ENCODE results near the gene KLF1.
"Not testable (repeated sequence)": the region's sequence is repeated elsewhere in the genome, so short reads cannot be mapped to it uniquely, and the experiment has no call there.

The KLF1 gene

DNA sequence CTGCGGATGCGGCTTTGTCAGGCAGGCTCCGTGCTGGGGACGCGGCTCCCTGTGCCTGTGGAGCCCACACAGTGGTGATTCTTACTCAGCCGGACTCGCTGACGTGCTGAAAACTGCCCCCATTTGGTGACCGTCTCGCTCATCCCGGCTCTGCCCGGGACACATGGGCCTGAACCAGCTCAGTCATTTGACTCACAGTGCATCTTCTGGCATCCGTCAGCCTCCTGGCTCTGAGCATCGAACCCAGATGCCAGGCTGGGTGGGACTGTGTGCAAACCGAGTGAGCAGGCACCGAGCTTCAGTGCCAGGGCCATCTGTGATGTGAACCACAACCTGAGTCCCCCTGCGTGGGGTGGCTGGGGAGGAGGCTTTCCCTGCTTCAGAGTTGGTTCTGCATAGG, 9.5 kb upstream of the KLF1 start:
- Histone ChIP-seq H3K36me3 (ENCODE audit: control insufficient read depth, insufficient read depth, low read length) (peaks cover 22% of the 10 kb centered on the region), H3K4me3 (replicated peaks; ENCODE audit: low read depth, low read length) (no peak overlapping the region), H3K27me3 (replicated peaks; ENCODE audit: control insufficient read depth, insufficient read depth, low read length) (no peaks in the 10 kb centered on the region)
- DNase-seq (ENCODE audit: extremely low read depth, insufficient read length), result no peak
- TF ChIP-seq, protein P1, sequence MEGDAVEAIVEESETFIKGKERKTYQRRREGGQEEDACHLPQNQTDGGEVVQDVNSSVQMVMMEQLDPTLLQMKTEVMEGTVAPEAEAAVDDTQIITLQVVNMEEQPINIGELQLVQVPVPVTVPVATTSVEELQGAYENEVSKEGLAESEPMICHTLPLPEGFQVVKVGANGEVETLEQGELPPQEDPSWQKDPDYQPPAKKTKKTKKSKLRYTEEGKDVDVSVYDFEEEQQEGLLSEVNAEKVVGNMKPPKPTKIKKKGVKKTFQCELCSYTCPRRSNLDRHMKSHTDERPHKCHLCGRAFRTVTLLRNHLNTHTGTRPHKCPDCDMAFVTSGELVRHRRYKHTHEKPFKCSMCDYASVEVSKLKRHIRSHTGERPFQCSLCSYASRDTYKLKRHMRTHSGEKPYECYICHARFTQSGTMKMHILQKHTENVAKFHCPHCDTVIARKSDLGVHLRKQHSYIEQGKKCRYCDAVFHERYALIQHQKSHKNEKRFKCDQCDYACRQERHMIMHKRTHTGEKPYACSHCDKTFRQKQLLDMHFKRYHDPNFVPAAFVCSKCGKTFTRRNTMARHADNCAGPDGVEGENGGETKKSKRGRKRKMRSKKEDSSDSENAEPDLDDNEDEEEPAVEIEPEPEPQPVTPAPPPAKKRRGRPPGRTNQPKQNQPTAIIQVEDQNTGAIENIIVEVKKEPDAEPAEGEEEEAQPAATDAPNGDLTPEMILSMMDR (IDR thresholded peaks at IDR 0.05; ENCODE audit: insufficient read depth, low read length, poor library complexity, severe bottlenecking), result no peak

DNA sequence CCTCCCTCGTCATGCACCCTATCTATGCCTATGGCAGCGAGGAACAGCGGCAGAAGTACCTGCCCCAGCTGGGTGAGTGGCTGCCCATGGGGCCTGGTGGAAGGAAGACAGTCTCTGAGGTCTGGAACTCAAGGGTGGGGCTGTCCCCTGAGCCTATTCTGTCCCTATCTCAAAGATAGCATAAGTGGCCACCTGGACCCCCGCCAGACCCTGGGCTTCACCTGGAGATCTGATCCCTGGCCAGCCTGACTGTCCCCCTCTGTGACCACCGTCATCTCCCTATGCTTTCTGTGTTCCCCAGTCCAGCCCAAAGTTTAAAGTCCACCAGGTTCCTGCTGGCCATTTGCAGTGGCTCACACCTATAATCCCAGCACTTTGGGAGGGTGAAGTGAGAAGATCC, 6.6 kb upstream of the KLF1 start:
- Histone ChIP-seq H3K4me3 (replicated peaks; ENCODE audit: low read depth, low read length) (no peak overlapping the region), H3K36me3 (ENCODE audit: control insufficient read depth, insufficient read depth, low read length) (peaks cover 22% of the 10 kb centered on the region), H3K27me3 (replicated peaks; ENCODE audit: control insufficient read depth, insufficient read depth, low read length) (no peaks in the 10 kb centered on the region)
- DNase-seq (ENCODE audit: extremely low read depth, insufficient read length), result no peak
- TF ChIP-seq, protein P1 (IDR thresholded peaks at IDR 0.05; ENCODE audit: insufficient read depth, low read length, poor library complexity, severe bottlenecking), result no peak

DNA sequence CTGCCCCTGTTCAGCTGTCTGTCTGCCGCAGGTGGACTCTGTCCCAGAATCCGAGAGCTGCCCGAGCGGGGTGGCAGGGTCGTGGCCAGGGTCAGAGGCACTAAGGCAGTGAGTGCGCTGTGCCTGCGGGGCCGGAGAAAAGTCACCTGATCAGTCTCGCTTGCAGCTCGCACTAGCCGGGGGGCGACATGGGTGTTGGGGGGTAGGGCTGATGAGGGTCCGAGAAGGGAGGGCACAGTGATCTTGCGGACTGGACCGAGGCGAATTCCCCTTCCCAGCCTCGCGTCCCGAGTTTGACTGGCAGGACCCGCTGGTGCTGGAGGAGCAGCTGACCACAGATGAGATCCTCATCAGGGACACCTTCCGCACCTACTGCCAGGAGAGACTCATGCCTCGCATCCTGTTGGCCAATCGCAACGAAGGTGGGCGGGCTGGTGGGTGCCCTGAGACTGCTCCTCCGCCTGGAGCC, 4.6 kb upstream of the KLF1 start:
- Histone ChIP-seq H3K27me3 (replicated peaks; ENCODE audit: control insufficient read depth, insufficient read depth, low read length) (no peaks in the 10 kb centered on the region), H3K36me3 (ENCODE audit: control insufficient read depth, insufficient read depth, low read length) (peaks cover 10% of the 10 kb centered on the region), H3K4me3 (replicated peaks; ENCODE audit: low read depth, low read length) (peak overlapping the region; percentile 98)
- TF ChIP-seq, protein P1 (IDR thresholded peaks at IDR 0.05; ENCODE audit: insufficient read depth, low read length, poor library complexity, severe bottlenecking), result no peak
- no peak for DNase-seq (ENCODE audit: extremely low read depth, insufficient read length)

DNA sequence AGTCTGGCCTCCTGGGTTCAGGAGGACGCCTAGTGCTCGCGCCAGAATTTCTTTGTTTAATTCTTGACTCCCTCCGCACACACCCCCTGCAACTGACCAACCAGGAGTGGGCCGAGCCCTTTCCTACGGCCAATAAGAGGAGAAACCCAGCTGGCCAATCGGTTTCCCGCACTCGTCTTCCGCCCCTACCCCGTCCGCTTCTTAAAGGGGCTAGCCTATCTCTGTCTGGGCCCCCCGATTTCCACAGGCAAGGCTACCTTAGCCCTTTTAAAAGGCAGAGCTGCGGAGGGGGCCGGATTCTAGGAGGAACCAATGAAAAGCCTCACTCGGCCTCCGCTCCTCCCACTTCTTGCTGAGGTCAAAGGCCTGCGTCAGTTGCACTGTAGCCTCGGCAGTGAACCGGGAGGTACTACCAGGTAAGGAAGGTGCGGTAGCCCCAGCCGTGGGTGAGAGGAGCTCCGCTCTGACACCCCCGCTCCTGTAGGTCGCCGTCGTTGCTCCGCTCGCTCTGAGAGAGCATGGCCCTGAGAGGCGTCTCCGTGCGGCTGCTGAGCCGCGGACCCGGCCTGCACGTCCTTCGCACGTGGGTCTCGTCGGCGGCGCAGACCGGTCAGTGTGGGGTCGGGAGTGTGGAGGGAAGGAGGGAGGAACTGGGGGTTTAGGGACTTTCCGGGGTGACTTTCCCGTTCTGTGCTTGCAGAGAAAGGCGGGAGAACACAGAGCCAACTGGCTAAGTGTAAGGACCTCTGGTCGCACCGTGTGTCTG, 4.0 kb upstream of the KLF1 start, which contains the start of gene GCDH:
Gene GCDH, plus strand, starts transcription at position 374 of the 766 bp plus-strand sequence. Its CDS starts 145 bp downstream, at position 519.
- DNase-seq (ENCODE audit: extremely low read depth, insufficient read length), result peak; percentile 90
- H3K27me3 ChIP-seq (replicated peaks; ENCODE audit: control insufficient read depth, insufficient read depth, low read length), result no peaks in the 10 kb centered on the region
- H3K4me3 ChIP-seq (replicated peaks; ENCODE audit: low read depth, low read length), result peak within 1 kb of the TSS; percentile 98
- H3K36me3 ChIP-seq (ENCODE audit: control insufficient read depth, insufficient read depth, low read length), result peaks cover 5% of the 10 kb centered on the region
- TF ChIP-seq, protein P1 (IDR thresholded peaks at IDR 0.05; ENCODE audit: insufficient read depth, low read length, poor library complexity, severe bottlenecking), result no peak

DNA sequence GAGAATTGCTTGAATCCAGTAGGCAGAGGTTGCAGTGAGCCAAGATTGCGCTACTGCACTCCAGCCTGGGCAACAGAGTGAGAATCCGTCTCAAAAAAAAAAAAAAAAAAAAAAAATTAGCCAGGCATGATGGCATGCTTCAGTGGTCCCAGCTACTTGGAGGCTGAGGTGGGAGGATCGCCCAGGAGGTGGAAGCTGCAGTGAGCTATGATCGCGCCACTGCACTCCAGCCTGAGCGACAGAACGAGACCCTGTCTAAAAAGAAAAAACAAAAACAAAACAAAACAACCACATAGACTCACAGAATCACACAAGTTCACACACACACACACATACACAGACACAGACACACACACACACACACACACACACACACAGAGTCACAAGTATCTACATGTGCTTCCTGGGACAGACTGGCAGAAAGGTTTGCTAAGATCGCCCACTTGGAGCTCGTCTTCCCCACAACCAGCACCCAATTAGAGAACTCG, 3.3 kb upstream of the KLF1 start:
- H3K4me3 ChIP-seq (replicated peaks; ENCODE audit: low read depth, low read length), result peak overlapping the region; percentile 60
- not testable (repeated sequence) for H3K27me3 ChIP-seq (replicated peaks; ENCODE audit: control insufficient read depth, insufficient read depth, low read length)

DNA sequence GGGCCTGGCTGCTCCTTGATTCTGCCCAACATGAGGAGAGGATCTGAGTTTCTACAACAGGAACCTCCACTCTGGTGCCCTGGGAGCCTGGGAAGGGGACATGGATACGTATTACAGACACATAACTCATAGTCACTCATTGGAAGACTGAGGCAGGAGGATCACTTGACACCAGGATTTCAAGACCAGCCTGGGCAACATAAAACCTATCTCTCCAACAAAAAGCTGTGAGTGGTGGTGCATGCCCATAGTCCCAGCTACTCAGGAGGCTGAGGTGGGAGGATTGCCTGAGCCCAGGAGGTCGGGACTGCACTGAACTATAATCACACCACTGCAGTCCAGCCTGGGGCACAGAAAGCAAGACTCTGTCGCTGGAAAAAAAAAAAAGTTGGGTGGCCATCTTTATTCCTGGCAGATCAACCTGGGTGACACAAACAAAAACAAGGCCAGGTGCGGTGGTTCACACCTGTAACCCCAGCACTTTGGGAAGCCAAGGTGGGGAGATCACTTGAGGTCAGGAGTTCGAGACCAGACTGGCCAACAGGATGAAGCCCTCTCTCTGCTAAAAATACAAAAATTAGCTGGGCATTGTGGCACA, 1.1 kb upstream of the KLF1 start:
- no peak for DNase-seq (ENCODE audit: extremely low read depth, insufficient read length)
- no peaks in the 10 kb centered on the region for H3K27me3 ChIP-seq (replicated peaks; ENCODE audit: control insufficient read depth, insufficient read depth, low read length)
- TF ChIP-seq, protein P1 (IDR thresholded peaks at IDR 0.05; ENCODE audit: insufficient read depth, low read length, poor library complexity, severe bottlenecking), result no peak
- no peak overlapping the region for H3K4me3 ChIP-seq (replicated peaks; ENCODE audit: low read depth, low read length)
- no peaks in the 10 kb centered on the region for H3K36me3 ChIP-seq (ENCODE audit: control insufficient read depth, insufficient read depth, low read length)

More for the DNA sequence above, 3.3 kb upstream of the KLF1 start:
- H3K36me3 ChIP-seq (ENCODE audit: control insufficient read depth, insufficient read depth, low read length); DNase-seq (ENCODE audit: extremely low read depth, insufficient read length): not testable (repeated sequence)
